HepG2 (cell line): ENCODE measurements around the gene HEXD. TPM values are rescaled to one million over a fixed set of nuclear protein-coding genes. Genes with fewer than 3 reads are reported as not detected.

Source experiments
- ATAC-seq: fragments of 200-7000 bp; cut with Tn5 transposase; 3 replicates; pipeline ENCODE4 v1.9.1; 2020; ENCODE audit warnings: mild to moderate bottlenecking, moderate library complexity
- BruUV-seq: library from RNA; stranded (reverse); fragments of 400-500 nt; replicated peaks from 2 replicates; lab custom pipeline; 2021; lab: Mats Ljungman, UMichigan
- CTCF ChIA-PET: fragments of 300-600 bp; formaldehyde crosslinking; extraction: SDS; loops from one replicate; lab custom pipeline; 2021; ENCODE audit warnings: low total read pairs, inconsistent platforms, low intra/inter-chr PET ratio; lab: Yijun Ruan, JAX
- POLR2A ChIA-PET: fragments of 350-600 bp; sonication (Branson Sonifier 250); formaldehyde crosslinking; loops from one replicate; lab custom pipeline; 2020; ENCODE audit warnings: antibody characterized with exemption, inconsistent platforms; lab: Yijun Ruan, JAX
- DNase-seq: peaks from one replicate; pipeline ENCODE4 v3.0.0-alpha.2; 2015; ENCODE audit warnings: low spot score
- FAIRE-seq: peaks from 3 replicates; lab custom pipeline; 2011; peaks lifted over from hg19 to GRCh38; lab: Jason Lieb, UNC
- H2AFZ ChIP-seq: one replicate; pipeline ENCODE4 v1.6.1; 2011; ENCODE audit warnings: low read length, inconsistent platforms
- H3K27ac ChIP-seq: fragments of 300-600 bp; 3 replicates; pipeline ENCODE4 v1.8.0; 2011; ENCODE audit warnings: mixed run types, mild to moderate bottlenecking, mixed read lengths, low read length, inconsistent platforms; ENCODE audit not compliant: insufficient read depth; ENCODE audit errors: extremely low read length
- H3K27me3 ChIP-seq, 2 experiments: fragments of 200-600 bp in 1 of 2; 2 replicates in 1 of 2; 3 replicates in 1 of 2; pipeline versions ENCODE4 v1.6.0 to v1.8.0; 2011; ENCODE audit warnings: low read length in 2 of 2, mild to moderate bottlenecking in 2 of 2, moderate library complexity in 2 of 2, inconsistent platforms in 1 of 2; ENCODE audit not compliant: insufficient read depth in 2 of 2, control insufficient read depth in 1 of 2
- H3K36me3 ChIP-seq, 2 experiments: fragments of 200-600 bp in 1 of 2; replicated peaks in 1 of 2; 2 replicates in 1 of 2; 3 replicates in 1 of 2; pipeline versions ENCODE4 v1.5.1 to v1.8.0; 2011; ENCODE audit warnings: low read length in 2 of 2, inconsistent platforms in 1 of 2; ENCODE audit not compliant: insufficient read depth in 2 of 2, control insufficient read depth in 1 of 2
- H3K4me1 ChIP-seq: 2 replicates; pipeline ENCODE4 v1.5.1; 2012; ENCODE audit warnings: low read length, inconsistent platforms; ENCODE audit not compliant: insufficient read depth
- H3K4me2 ChIP-seq: 2 replicates; pipeline ENCODE4 v1.6.0; 2011; ENCODE audit warnings: low read depth, low read length, inconsistent platforms
- H3K4me3 ChIP-seq, 3 experiments: fragments of 200-600 bp in 1 of 3; sonication (generic), shearing (Covaris generic) in 1 of 3; replicated peaks in 1 of 3; 2 replicates each; pipeline ENCODE4 v1.5.1; 2011 to 2016; ENCODE audit warnings: low read length in 3 of 3, inconsistent platforms in 2 of 3, low read depth in 2 of 3, mild to moderate bottlenecking in 2 of 3, control low read depth in 1 of 3, mixed read lengths in 1 of 3; ENCODE audit not compliant: insufficient read depth in 1 of 3
- H3K79me2 ChIP-seq: one replicate; pipeline ENCODE4 v1.6.1; 2011; ENCODE audit warnings: low read length, inconsistent platforms; ENCODE audit not compliant: insufficient read depth
- H3K9ac ChIP-seq: 2 replicates; pipeline ENCODE4 v1.6.0; 2011; ENCODE audit warnings: mild to moderate bottlenecking, low read depth, low read length, inconsistent platforms; ENCODE audit not compliant: insufficient read depth
- H3K9me3 ChIP-seq: 2 replicates; pipeline ENCODE4 v1.5.1; 2012; ENCODE audit warnings: mild to moderate bottlenecking, low read length
- H4K20me1 ChIP-seq: 2 replicates; pipeline ENCODE4 v1.6.0; 2011; ENCODE audit warnings: inconsistent platforms, mild to moderate bottlenecking, low read length, moderate library complexity; ENCODE audit not compliant: insufficient read depth
- CCAR2 ChIP-seq: fragments of 200-400 bp; formaldehyde crosslinking; optimal IDR thresholded peaks from 2 replicates; pipeline ENCODE3; 2018; ENCODE audit warnings: low read depth, mild to moderate bottlenecking, low read length, moderate library complexity
- MATR3 ChIP-seq: sonication (generic); formaldehyde crosslinking; IDR thresholded peaks from 2 replicates; pipeline ENCODE4 v1.4.0; 2020; ENCODE audit warnings: missing genetic modification reagents
- NCOA1 ChIP-seq: sonication (generic); formaldehyde crosslinking; IDR thresholded peaks from 2 replicates; pipeline ENCODE4 v1.9.0; 2021; ENCODE audit warnings: missing genetic modification reagents
- PHB2 ChIP-seq: fragments of 450-650 bp; IDR thresholded peaks from 2 replicates; pipeline ENCODE4 v1.6.1; 2018; ENCODE audit not compliant: partially characterized antibody
- POLR2A ChIP-seq, 2 experiments: IDR thresholded peaks; 2 replicates each; pipeline ENCODE4 v1.6.1; 2011; ENCODE audit warnings: low read depth in 2 of 2, low read length in 2 of 2, mild to moderate bottlenecking in 1 of 2, moderate library complexity in 1 of 2; ENCODE audit not compliant: insufficient read depth in 1 of 2
- SAP130 ChIP-seq: IDR thresholded peaks from 2 replicates; pipeline ENCODE4 v1.6.1; 2016; ENCODE audit warnings: low read depth
- ZBTB20 ChIP-seq: sonication (generic); formaldehyde crosslinking; IDR thresholded peaks from 2 replicates; pipeline ENCODE4 v1.8.1; 2023; ENCODE audit warnings: missing genetic modification reagents, low read depth, mild to moderate bottlenecking, borderline replicate concordance
- ZFYVE20 ChIP-seq: sonication (generic); formaldehyde crosslinking; IDR thresholded peaks from 2 replicates; pipeline ENCODE4 v1.8.0; 2023; ENCODE audit warnings: low read depth, mild to moderate bottlenecking, moderate library complexity, missing genetic modification reagents, borderline replicate concordance
- ZNF121 ChIP-seq: sonication (generic); formaldehyde crosslinking; IDR thresholded peaks from 2 replicates; pipeline ENCODE4 v1.5.0; 2020; ENCODE audit warnings: mild to moderate bottlenecking, missing genetic modification reagents
- ZNF282 ChIP-seq: fragments of 450-650 bp; IDR thresholded peaks from 2 replicates; pipeline ENCODE4 v1.6.1; 2018; ENCODE audit not compliant: partially characterized antibody
- WGBS: methylation state at CpG from one replicate; pipeline ENCODE4 v1.1.6; 2017; ENCODE audit warnings: low lambda C conversion rate; 5-methylcytosine and 5-hydroxymethylcytosine counted together
- in situ Hi-C: cut with HindIII; loops from 2 replicates; pipeline ENCODE4 v1.10.0; 2017; ENCODE audit warnings: low pct_unique_long_range_greater_than_20kb; ENCODE audit not compliant: extremely low pct_ligation_motif_present
- intact Hi-C: fragments of 100-400 bp; cut with micrococcal nuclease; formaldehyde crosslinking; loops from one replicate; pipeline ENCODE4 v1.10.0; 2022; ENCODE audit not compliant: unreplicated experiment
- polyA plus RNA-seq, 8 experiments: library from polyadenylated mRNA; depleted of rRNA in 3 of 8; stranded (reverse) in 7 of 8; unstranded in 1 of 8; fragments of >200 nt; fragmentation: Illumina TruSeq in 4 of 8; extraction: Trizol in 4 of 8; gene quantifications; 2 replicates each; pipeline versions ENCODE4 v1.2.1 to v1.2.3, GENCODE V29; 2011 to 2016; ENCODE audit warnings: low read depth in 4 of 8, missing spikeins in 1 of 8, mixed read lengths in 1 of 8; ENCODE audit not compliant: insufficient read depth in 1 of 8
- total RNA-seq, 5 experiments: library from RNA; depleted of rRNA; stranded (reverse); fragments of >200 nt; fragmentation: Illumina TruSeq; extraction: Trizol; gene quantifications; 2 replicates each; pipeline ENCODE4 v1.2.3, GENCODE V29; 2016; ENCODE audit warnings: low read depth in 1 of 5

HEXD gene
- total and polyA plus RNA-seq, 2 of the 13 experiments (the other 11 are each of a cell fraction or from before 2014, with no cell fraction given), result 22.3 to 41.8 TPM

- Histone ChIP-seq H2AFZ (no peak overlapping the region), H3K4me1 (no peaks in the 10 kb centered on the region), H3K4me3 (no peak overlapping the region), H3K79me2 (no peaks in the 10 kb centered on the region), H3K27me3 (no peaks in the 10 kb centered on the region), H3K4me2 (no peak overlapping the region), H3K9ac (no peak overlapping the region), H3K9me3 (no peaks in the 10 kb centered on the region), H4K20me1 (no peaks in the 10 kb centered on the region), H3K27ac (no peak overlapping the region), H3K36me3 (peaks cover 6 to 9% of the 10 kb centered on the region in 2 experiments)
- no peak for DNase-seq
- WGBS, result 92% methylated on average over 25 of the region's 28 CpGs
- TSS peak; percentile 73 for BruUV-seq
- ChIA-PET CTCF (no interaction called here), POLR2A (interaction anchor here (0.6 kb wide), 1 partner anchor 169 kb away, joined by 3 read pairs; no protein-coding TSS in a partner anchor)
- no peak for FAIRE-seq
- in situ Hi-C loops (no loop called here), intact Hi-C loops (no loop called here)
- ATAC-seq, result no peak
- TF ChIP-seq NCOA1 (no peak), ZFYVE20 (CRISPR knock-in tag) (no peak), ZBTB20 (CRISPR knock-in tag) (no peak), MATR3 (CRISPR knock-in tag) (0 out of 2 replicates have a peak, but pooled peaks have one; percentile 22), ZNF282 (no peak), SAP130 (CRISPR knock-in tag) (no peak), CCAR2 (no peak), PHB2 (no peak), ZNF121 (CRISPR knock-in tag) (0 out of 2 replicates have a peak, but pooled peaks have one; percentile 14), POLR2A (IDR thresholded peaks at IDR 0.05; ENCODE audit: insufficient read depth in 1 of 2, low read depth in 2 of 2, low read length in 2 of 2) (peak in 1 of 2 experiments; percentile 5; a peak in 1 of 4 replicates)
These were observed 24.7 kb downstream of the HEXD start for GRCh38 chr17:82442643-82443464.
